ENCODE measurements around the gene AASDHPPT.

The AASDHPPT gene

DNA sequence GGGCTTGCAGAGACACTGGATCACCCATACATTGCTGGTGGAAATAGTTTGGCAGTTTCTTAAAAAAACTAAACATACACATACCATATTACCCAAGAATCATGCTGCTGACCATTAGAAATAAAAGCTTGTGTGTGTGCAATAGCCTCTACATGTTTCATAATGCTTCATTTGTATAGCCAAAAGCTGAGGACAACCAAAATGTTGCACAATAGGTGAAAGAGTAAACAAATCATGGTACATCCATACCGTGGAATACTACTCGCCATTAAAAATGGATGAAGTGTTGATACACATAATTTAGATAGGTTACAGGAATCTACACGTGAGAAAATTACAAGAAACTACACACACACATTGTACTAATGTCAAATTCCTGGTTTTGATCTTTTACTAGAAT, 6.9 kb upstream of the AASDHPPT start:
- H3K4me3 ChIP-seq (ENCODE audit: low read depth, low read length) = no peak overlapping the region
- TF ChIP-seq, protein P1, sequence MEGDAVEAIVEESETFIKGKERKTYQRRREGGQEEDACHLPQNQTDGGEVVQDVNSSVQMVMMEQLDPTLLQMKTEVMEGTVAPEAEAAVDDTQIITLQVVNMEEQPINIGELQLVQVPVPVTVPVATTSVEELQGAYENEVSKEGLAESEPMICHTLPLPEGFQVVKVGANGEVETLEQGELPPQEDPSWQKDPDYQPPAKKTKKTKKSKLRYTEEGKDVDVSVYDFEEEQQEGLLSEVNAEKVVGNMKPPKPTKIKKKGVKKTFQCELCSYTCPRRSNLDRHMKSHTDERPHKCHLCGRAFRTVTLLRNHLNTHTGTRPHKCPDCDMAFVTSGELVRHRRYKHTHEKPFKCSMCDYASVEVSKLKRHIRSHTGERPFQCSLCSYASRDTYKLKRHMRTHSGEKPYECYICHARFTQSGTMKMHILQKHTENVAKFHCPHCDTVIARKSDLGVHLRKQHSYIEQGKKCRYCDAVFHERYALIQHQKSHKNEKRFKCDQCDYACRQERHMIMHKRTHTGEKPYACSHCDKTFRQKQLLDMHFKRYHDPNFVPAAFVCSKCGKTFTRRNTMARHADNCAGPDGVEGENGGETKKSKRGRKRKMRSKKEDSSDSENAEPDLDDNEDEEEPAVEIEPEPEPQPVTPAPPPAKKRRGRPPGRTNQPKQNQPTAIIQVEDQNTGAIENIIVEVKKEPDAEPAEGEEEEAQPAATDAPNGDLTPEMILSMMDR (IDR thresholded peaks at IDR 0.05; ENCODE audit: low read depth, low read length) = no peak

DNA sequence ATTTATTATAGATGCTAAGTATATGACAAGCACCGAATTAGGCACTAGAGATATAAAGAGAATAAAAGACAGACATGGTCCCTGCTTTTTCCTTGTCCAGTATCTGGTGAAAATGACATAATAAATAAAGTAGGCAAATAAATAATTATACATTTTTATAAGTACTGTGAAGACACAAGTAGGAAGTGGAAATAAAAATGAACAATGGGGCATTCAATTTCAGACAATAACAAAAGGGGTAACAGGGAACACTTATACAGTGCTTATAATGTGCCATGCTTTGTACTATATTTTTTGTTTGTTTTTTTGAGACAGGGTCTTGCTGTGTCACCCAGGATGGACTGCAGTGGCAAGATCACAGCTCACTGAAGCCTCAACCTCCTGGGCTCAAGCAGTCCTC, 4.7 kb upstream of the AASDHPPT start:
- TF ChIP-seq, protein P1 (IDR thresholded peaks at IDR 0.05; ENCODE audit: low read depth, low read length) = no peak

DNA sequence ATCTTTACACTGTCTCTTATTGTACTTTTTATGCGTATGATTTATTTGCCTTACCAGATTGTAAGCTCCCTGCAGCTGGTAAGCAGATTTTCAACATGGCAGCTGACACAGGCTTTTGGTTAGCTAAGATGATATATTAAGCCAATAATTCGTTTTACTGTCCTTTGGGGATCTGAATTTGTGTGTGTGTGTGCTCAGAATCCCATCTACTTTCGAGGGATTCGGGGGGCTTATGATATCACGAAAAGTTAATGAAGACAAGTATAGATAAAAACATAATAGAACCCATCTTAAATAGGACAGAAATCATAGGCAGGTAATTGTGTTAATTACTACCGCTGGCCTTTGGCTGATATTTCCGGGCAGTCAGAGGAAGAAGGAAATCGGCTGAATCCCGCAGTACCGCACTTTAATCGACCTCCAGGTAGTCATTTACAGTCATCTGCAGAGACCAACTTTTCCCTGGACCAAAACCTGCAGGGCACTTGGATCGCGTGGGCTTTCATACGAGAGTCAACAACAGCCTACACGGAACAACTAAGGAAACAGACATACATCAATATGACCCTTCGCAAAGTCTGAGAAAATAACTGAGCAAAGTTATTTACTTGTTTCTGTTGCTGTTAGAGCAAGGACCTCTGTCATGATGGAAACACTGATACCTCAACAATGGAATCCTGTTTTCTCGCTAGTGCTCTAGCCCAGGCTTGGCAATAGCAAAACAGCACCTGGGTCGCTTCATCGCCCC, 1.1 kb upstream of the AASDHPPT start:
- TF ChIP-seq, protein P1 (IDR thresholded peaks at IDR 0.05; ENCODE audit: low read depth, low read length) = no peak
- peak overlapping the region; percentile 97 for H3K4me3 ChIP-seq (ENCODE audit: low read depth, low read length)

More for the DNA sequence above, 4.7 kb upstream of the AASDHPPT start:
- H3K4me3 ChIP-seq (ENCODE audit: low read depth, low read length) = no peak overlapping the region

DNA sequence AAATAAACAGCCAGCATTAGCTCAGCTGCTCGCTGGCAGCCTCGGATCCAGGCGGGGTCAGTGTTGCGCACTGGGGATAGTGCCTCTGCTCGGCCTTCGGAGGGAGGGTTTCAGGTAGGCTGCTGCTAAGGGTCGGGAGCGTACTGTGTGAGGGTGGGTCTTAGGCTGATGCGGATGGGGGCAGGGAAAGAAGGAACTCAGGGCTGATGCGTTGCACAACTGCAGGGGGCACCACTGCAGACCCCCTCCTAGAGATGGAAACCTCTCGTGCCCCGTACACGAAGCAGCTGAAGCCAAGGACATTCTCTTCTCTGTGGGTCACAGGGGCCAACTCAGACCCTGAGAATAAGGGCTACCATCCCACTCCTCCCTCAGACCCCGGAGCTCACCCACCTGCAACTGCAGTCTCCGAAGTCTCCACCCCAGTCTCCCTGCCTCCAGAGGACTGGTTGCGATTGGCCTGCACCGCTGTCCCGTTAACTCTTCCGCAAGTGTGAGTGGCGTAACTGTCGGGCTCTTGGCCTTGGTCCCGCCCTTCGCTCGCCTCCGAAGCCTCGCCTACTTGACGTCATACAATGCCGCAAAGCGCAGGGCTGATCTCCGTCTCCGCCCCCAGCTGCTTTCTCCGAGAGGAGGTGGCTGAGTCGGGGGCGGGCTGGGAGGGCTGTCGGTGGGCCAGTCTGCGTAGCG, 398 bp upstream of the AASDHPPT start, which contains the start of gene KBTBD3:
KBTBD3 (minus strand) TSS at position 429 of the 690 bp plus-strand sequence. CDS start 18,250 bp downstream, outside the sequence.
- TF ChIP-seq, protein P1 (IDR thresholded peaks at IDR 0.05; ENCODE audit: low read depth, low read length) = peak; percentile 20; the same call in 1 of the 2 replicates
- peak within 1 kb of the TSS; percentile 97 for H3K4me3 ChIP-seq (ENCODE audit: low read depth, low read length)

DNA sequence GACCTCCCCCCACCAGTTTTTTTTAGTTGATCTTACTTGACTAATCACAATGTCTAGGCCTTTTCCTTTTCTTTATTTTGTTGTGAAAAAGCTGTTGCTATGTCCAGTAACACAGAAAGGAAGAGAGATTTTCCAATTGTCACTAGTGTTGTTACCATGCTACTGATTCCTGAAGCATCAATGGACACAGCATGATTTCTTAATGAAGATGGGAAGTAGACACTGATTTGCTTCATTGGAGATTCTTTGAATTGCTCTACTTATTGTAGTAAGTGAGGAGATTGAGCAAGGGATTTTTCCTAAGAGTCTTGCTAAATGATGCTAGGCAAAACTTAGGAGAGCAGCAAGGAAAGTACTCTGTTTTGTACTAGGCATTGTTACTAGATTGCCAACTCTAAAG, 4.6 kb downstream of the AASDHPPT start:
- no peak overlapping the region for H3K4me3 ChIP-seq (ENCODE audit: low read depth, low read length)
- TF ChIP-seq, protein P1 (IDR thresholded peaks at IDR 0.05; ENCODE audit: low read depth, low read length) = no peak

DNA sequence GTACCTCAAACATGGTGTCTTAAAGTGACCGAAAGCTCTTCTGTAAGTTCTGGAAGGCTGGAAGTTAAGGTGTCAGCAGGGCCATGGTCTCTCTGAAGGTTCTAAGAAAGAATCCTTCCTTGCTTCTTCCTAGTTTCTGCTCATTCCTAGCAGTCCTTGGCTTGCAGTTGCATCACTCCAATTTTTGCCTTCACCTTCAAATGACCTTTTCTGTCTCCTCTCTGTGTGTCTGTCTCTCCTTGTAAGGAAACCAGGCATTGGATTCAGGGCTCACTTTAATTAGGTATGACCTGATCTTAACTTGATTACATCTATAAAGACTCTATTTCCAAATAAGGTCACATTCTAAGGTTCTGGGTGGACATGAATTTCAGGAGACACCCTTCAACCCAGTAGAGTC, 8.7 kb downstream of the AASDHPPT start:
- TF ChIP-seq, protein P1 (IDR thresholded peaks at IDR 0.05; ENCODE audit: low read depth, low read length) = no peak
- no peak overlapping the region for H3K4me3 ChIP-seq (ENCODE audit: low read depth, low read length)

DNA sequence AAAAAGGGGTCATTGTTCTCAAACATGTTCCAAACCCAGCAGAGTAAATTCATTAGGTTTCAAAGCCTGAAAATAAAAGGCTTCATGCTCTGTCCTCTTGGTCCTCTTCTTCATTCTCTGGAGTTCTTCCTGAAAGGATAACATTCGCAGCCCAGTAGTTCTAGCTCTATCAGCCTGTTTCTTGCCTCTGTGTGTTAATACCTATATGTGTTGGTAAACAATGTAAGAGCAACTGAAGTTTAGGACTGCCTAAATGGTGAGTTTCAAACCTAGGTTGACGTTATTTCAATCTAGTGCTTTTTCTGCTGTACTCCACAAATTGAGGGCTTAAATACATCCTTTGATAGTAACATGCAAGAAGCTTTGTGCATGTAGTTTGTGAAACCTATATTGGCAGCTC, 9.4 kb downstream of the AASDHPPT start:
- TF ChIP-seq, protein P1 (IDR thresholded peaks at IDR 0.05; ENCODE audit: low read depth, low read length) = no peak
- H3K4me3 ChIP-seq (ENCODE audit: low read depth, low read length) = no peak overlapping the region

Data from WI38 (cell line).